Transverse colon (tissue), 4 donors: ENCODE data around the gene MUCL3.

Experiments used
- POLR2A ChIP-seq: fragments of 450-650 bp; IDR thresholded peaks from one replicate; pipeline ENCODE4 v1.6.1; 2016; ENCODE audit warnings: antibody characterized with exemption, mild to moderate bottlenecking, moderate library complexity
- POLR2AphosphoS5 ChIP-seq, 3 donors: sonication (generic); formaldehyde crosslinking; IDR thresholded peaks; one replicate each; pipeline ENCODE4 v1.6.1; 2016; ENCODE audit warnings: antibody characterized with exemption in 3 of 3
- TF ChIP-seq, protein P1 (sequence below), 5 experiments: fragments of 200-600 bp in 3 of 5; fragments of 450-650 bp in 2 of 5; sonication (generic) in 3 of 5; IDR thresholded peaks; 1 replicate in 2 of 5; 2 replicates in 3 of 5; pipeline ENCODE4 v1.5.1; 2016 to 2017; ENCODE audit warnings: antibody characterized with exemption in 5 of 5, inconsistent platforms in 3 of 5, mild to moderate bottlenecking in 2 of 5, moderate library complexity in 1 of 5

DNA sequence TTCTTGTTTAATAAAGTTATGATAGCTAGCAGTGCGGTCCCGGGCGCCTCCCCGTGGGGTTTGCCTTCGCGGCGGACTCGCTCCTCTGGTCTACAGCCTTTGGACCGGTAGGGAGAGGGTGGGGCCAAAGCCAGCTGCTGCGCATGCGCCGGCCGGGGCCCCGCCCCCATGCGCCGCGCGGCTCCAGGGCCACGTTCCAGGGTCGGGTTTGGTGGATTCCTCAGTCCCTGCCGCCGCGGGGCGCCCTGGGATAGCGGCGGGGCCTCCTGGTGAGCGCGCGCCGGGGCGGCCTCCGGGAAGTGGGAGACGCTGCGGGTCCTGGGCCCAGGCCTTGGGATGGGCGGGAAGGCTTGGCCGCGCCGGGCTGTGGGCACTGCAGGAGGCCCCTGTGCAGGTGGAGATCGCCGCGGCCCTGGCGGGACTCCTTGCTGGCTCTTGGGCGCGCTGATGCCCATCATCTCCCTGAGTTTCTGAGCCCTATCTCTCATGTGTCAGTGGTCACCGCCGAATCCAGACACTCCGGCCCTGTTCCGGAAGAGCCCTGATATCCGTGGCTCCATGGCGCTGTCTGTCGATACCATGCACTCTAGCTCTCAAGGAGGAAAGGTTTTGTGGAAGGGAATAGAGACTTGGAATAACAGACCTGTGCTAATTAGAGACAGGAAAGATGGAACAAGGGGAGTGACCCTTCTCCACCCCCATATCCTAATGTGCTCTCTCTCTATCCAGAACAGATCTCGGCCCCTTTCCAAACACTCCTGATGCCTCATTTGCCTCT, 26.5 kb upstream of the MUCL3 start, which contains the start of gene VARS2:
- TF ChIP-seq, protein P1, sequence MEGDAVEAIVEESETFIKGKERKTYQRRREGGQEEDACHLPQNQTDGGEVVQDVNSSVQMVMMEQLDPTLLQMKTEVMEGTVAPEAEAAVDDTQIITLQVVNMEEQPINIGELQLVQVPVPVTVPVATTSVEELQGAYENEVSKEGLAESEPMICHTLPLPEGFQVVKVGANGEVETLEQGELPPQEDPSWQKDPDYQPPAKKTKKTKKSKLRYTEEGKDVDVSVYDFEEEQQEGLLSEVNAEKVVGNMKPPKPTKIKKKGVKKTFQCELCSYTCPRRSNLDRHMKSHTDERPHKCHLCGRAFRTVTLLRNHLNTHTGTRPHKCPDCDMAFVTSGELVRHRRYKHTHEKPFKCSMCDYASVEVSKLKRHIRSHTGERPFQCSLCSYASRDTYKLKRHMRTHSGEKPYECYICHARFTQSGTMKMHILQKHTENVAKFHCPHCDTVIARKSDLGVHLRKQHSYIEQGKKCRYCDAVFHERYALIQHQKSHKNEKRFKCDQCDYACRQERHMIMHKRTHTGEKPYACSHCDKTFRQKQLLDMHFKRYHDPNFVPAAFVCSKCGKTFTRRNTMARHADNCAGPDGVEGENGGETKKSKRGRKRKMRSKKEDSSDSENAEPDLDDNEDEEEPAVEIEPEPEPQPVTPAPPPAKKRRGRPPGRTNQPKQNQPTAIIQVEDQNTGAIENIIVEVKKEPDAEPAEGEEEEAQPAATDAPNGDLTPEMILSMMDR (IDR thresholded peaks at IDR 0.05), result peak; percentile 14 to 53 (median 30)
- peak; percentile 84 to 94 (median 93) for TF ChIP-seq POLR2AphosphoS5 (IDR thresholded peaks at IDR 0.05)
- TF ChIP-seq POLR2A, result peak; percentile 89
